Measurements from ENCODE around the gene RNF186. TPM values are rescaled to one million over a fixed set of nuclear protein-coding genes. Genes with fewer than 3 reads are reported as not detected.
A peak's percentile ranks its signal among the peaks of the same experiment; 100 is the strongest.
"Not testable (repeated sequence)": the region's sequence is repeated elsewhere in the genome, so short reads cannot be mapped to it uniquely, and the experiment has no call there.

The RNF186 gene
- total RNA-seq, 2 experiments from 2014 or later: not detected

DNA sequence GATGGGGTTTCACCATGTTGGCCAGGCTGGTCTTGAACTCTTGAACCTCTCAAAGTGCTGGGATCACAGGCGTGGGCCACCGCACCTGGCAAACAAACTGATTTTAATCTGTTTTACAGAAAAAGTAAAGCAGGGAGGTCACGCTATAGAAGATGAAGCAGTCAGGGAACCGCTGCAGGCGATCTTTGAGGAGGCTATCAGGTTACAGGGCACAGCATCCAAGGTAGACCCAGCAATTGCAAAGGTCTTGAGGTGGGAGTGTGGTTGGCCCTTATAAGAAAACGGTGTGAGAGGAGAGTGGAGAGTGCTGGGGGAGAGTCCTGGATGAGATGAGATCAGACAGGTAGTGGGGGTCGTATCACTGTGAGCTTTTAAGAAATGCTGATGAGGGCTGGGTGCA lies 12.8 kb downstream of the RNF186 start:
- H3K27ac Mint-ChIP-seq: no peak overlapping the region
- no peak overlapping the region for H3K4me3 Mint-ChIP-seq
- CTCF ChIA-PET: interaction anchor here (1.8 kb wide), 1 partner anchor 10 kb away, joined by 8 read pairs; no protein-coding TSS in a partner anchor

DNA sequence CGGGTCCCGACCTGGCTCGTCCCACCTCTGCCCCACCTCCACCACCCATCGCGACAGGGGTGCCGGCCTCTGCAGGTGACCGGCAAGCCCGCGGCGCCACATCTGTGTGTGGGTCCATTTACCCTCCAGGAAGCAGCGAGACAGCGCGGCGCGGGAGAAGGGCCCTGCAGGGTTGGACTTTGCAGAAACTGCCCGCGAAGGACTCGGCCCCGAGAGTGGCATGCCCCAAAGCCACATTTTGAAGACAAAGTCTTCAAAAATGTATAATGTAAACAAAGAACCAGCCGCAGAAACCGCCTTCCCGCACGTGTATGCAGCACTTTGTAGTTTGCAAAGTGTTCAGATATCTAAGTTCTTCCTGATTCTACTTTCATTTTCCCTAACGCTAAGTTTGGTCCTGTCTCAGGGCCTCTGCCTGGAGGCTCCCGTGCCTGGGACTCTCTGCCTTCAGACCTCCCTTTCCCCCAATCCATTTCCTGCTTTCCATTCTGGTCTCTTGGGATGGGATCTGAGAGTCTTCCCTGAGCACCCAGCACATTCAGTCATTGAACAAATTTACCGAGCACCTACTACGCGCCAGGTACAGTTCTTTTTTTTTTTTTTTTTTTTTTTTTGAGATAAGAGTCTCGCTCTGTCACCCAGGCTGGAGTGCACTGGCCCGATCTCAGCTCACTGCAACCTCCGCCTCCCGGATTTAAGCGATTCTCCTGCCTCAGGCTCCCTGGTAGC lies 14.8 kb downstream of the RNF186 start:
- Mint-ChIP-seq H3K36me3 (ENCODE audit: low read depth) (peaks cover 3% of the 10 kb centered on the region), H3K4me3 (peak overlapping the region; percentile 78), H3K27me3 (ENCODE audit: low read depth) (no peaks in the 10 kb centered on the region), H3K9me3 (no peaks in the 10 kb centered on the region), H3K4me1 (ENCODE audit: low read depth) (peaks cover 16% of the 10 kb centered on the region), H3K27ac (peak overlapping the region; percentile 90)
- CTCF ChIA-PET: interaction anchor here (1.8 kb wide), 1 partner anchor 12 kb away, joined by 8 read pairs; no protein-coding TSS in a partner anchor
- intact Hi-C loops (cut with micrococcal nuclease): loop anchor here (2.0 kb wide), 2 partner anchors 83 to 89 kb away; partner anchors contain the start of gene OTUD3
- peak; percentile 67 for DNase-seq

More for the DNA sequence above, 12.8 kb downstream of the RNF186 start:
- no peaks in the 10 kb centered on the region for H3K9me3 Mint-ChIP-seq
- intact Hi-C loops (cut with micrococcal nuclease): no loop called here
- H3K36me3 Mint-ChIP-seq (ENCODE audit: low read depth): no peaks in the 10 kb centered on the region
- peaks cover 16% of the 10 kb centered on the region for H3K4me1 Mint-ChIP-seq (ENCODE audit: low read depth)
- no peak for DNase-seq
- H3K27me3 Mint-ChIP-seq (ENCODE audit: low read depth): no peaks in the 10 kb centered on the region

GRCh38 chr1:19799230-19800075 lies 15.6 kb downstream of the RNF186 start, which contains the start of gene TMCO4:
TMCO4 (minus strand) TSS chr1:19799916; CDS start chr1:19780758, 19,158 bp downstream.
- Mint-ChIP-seq H3K4me1 (ENCODE audit: low read depth) (peaks cover 16% of the 10 kb centered on the region), H3K27ac (peak within 1 kb of the TSS; percentile 90), H3K9me3 (no peaks in the 10 kb centered on the region), H3K27me3 (ENCODE audit: low read depth) (no peaks in the 10 kb centered on the region), H3K4me3 (peak within 1 kb of the TSS; percentile 78), H3K36me3 (ENCODE audit: low read depth) (peaks cover 7% of the 10 kb centered on the region)
- DNase-seq: peak; percentile 63
- intact Hi-C loops (cut with micrococcal nuclease): loop anchor here (2.0 to 5.0 kb wide), 3 partner anchors 83 to 388 kb away; partner anchors contain the start of genes OTUD3, PLA2G2C and UBXN10
- CTCF ChIA-PET: interaction anchor here (0.6 to 1.3 kb wide), 3 partner anchors 83 to 1199 kb away, joined by 3 read pairs; partner anchors contain the start of gene OTUD3

DNA sequence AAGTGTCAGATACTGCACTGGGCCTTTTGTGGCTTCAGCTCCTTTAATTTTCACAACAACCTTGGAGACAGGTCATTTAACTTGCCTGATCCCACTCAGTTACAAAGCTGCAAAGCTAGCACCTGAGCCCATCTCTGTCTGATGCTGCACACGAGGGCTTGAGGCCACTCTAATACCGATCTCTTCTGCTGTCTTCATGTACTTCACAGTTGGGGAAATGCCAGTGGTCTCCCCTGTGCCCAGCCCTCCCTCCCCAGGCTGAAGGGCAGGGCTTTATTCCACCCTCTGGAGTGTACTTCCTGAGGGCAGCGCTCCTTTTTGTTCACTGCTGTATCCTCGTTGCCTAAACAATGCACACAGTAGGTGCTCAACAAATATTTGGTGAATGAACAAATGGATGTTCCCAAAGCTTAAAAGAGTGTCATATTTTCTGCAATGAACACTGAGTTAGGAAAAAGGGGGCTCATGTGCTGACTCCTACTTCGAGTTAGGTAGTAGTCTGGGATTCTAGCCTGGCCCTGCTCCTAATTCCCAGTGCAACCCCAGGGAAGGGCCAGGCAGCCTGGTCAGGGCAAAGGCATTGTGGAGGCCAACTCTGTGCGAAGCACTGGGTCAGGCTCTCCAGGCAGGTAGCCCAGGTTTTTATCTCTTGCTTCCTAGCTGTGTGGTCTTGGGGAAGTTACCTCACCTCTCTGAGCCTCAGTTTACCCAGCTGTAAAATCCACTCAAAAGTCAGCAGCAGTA lies 16.4 kb downstream of the RNF186 start:
- Mint-ChIP-seq H3K4me1 (ENCODE audit: low read depth) (peaks cover 16% of the 10 kb centered on the region), H3K4me3 (peak overlapping the region; percentile 75), H3K27me3 (ENCODE audit: low read depth) (no peaks in the 10 kb centered on the region), H3K9me3 (no peaks in the 10 kb centered on the region), H3K27ac (peak overlapping the region; percentile 87), H3K36me3 (ENCODE audit: low read depth) (peaks cover 7% of the 10 kb centered on the region)
- intact Hi-C loops (cut with micrococcal nuclease): loop anchor here (5.0 kb wide), 1 partner anchor 389 kb away; the partner anchor contains the start of genes PLA2G2C and UBXN10
- CTCF ChIA-PET: interaction anchor here (0.6 to 1.3 kb wide), 4 partner anchors 84 to 1200 kb away, joined by 3 read pairs; partner anchors contain the start of gene OTUD3
- DNase-seq: no peak

GRCh38 chr1:19797827-19798226 lies 17.3 kb downstream of the RNF186 start:
- CTCF ChIA-PET: interaction anchor here (0.5 to 1.0 kb wide), 2 partner anchors 55 to 143 kb away, joined by 3 to 4 read pairs; no protein-coding TSS in a partner anchor
- Mint-ChIP-seq H3K4me3 (no peak overlapping the region), H3K36me3 (ENCODE audit: low read depth) (peaks cover 12% of the 10 kb centered on the region), H3K27ac (peak overlapping the region; percentile 22), H3K4me1 (ENCODE audit: low read depth) (peaks cover 16% of the 10 kb centered on the region), H3K9me3 (no peaks in the 10 kb centered on the region), H3K27me3 (ENCODE audit: low read depth) (no peaks in the 10 kb centered on the region)
- no peak for DNase-seq
- intact Hi-C loops (cut with micrococcal nuclease): loop anchor here (5.0 kb wide), 1 partner anchor 389 kb away; the partner anchor contains the start of genes PLA2G2C and UBXN10

DNA sequence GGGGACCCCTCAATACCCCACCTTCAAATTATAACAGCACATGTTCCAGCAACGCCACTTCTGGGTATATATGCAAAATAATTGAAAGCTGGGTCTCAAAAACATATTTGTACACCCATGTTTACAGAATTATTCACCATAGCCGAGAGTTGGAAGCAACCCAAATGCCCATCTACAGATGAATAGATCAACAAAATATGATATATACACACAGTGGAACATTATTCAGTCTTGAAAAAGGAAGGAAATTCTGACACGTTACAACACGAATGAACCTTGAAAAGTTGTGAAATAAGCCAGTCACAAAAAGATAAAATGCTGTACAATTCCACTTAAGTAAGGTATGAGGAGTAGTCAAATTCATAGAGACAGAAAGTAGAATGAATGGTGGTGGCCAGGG lies 20.5 kb downstream of the RNF186 start:
- H3K36me3 Mint-ChIP-seq (ENCODE audit: low read depth): peaks cover 26% of the 10 kb centered on the region

GRCh38 chr1:19793360-19794046 lies 21.6 kb downstream of the RNF186 start:
- no peak for DNase-seq
- Mint-ChIP-seq H3K27me3 (ENCODE audit: low read depth) (no peaks in the 10 kb centered on the region), H3K4me1 (ENCODE audit: low read depth) (peaks cover 10% of the 10 kb centered on the region), H3K4me3 (no peak overlapping the region), H3K27ac (no peak overlapping the region), H3K36me3 (ENCODE audit: low read depth) (peaks cover 26% of the 10 kb centered on the region), H3K9me3 (no peaks in the 10 kb centered on the region)
- CTCF ChIA-PET: no interaction called here
- intact Hi-C loops (cut with micrococcal nuclease): no loop called here

More for the DNA sequence above, 20.5 kb downstream of the RNF186 start:
- CTCF ChIA-PET: no interaction called here
- Mint-ChIP-seq H3K4me1 (ENCODE audit: low read depth) (peaks cover 17% of the 10 kb centered on the region), H3K4me3 (no peak overlapping the region), H3K27ac (no peak overlapping the region), H3K27me3 (ENCODE audit: low read depth) (no peaks in the 10 kb centered on the region), H3K9me3 (no peaks in the 10 kb centered on the region)
- intact Hi-C loops (cut with micrococcal nuclease): no loop called here
- DNase-seq: no peak

DNA sequence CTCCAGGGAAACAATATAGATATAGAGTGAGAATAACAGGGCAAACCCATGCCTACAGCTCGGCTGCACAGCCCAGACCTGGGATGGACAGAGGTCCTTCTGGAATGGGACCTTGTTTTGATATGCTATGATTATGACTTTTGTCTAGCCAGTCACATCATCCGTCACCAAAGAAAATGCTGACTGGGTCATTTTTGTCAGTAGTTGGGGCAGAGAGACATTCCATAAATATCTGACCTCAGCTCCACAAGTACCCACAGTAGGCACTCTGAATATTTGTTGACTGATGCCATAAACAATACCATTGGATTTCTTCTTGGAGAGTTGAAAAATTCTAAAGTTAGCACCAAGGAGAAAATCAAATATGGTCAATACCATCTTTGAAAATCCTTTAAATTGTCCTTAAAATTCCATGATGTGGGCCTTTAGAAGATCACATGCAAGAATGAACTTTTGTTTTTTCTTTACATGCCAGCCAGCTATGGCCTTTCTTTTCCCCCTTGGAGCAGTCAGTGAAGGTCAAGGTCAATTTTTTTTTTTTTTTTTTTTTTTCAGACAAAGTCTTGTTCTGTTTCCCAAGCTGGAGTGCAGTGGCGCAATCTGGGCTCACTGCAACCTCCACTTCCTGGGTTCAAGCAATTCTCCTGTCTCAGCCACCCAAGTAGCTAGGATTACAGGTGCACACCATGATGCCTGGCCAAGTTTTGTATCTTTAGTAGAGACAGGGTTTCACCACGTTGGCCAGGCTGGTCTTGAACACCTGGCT lies 22.7 kb downstream of the RNF186 start:
- CTCF ChIA-PET: no interaction called here
- H3K4me1 Mint-ChIP-seq (ENCODE audit: low read depth): peaks cover 10% of the 10 kb centered on the region
- no peak overlapping the region for H3K4me3 Mint-ChIP-seq
- no peaks in the 10 kb centered on the region for H3K9me3 Mint-ChIP-seq
- H3K27ac Mint-ChIP-seq: no peak overlapping the region
- intact Hi-C loops (cut with micrococcal nuclease): no loop called here
- peaks cover 28% of the 10 kb centered on the region for H3K36me3 Mint-ChIP-seq (ENCODE audit: low read depth)
- H3K27me3 Mint-ChIP-seq (ENCODE audit: low read depth): no peaks in the 10 kb centered on the region
- DNase-seq: no peak

GRCh38 chr1:19790061-19790975 lies 24.8 kb downstream of the RNF186 start:
- H3K4me3 Mint-ChIP-seq; intact Hi-C loops (cut with micrococcal nuclease); H3K9me3 Mint-ChIP-seq; DNase-seq; H3K27ac Mint-ChIP-seq; H3K27me3 Mint-ChIP-seq (ENCODE audit: low read depth): not testable (repeated sequence)
- CTCF ChIA-PET: interaction anchor here (1.4 kb wide), 1 partner anchor 29 kb away, joined by 3 read pairs; no protein-coding TSS in a partner anchor
- peaks cover 10% of the 10 kb centered on the region for H3K4me1 Mint-ChIP-seq (ENCODE audit: low read depth)
- H3K36me3 Mint-ChIP-seq (ENCODE audit: low read depth): peaks cover 29% of the 10 kb centered on the region

- no peak overlapping the region for H3K4me3 Mint-ChIP-seq
- DNase-seq: no peak
- H3K27me3 Mint-ChIP-seq (ENCODE audit: low read depth): no peaks in the 10 kb centered on the region
- CTCF ChIA-PET: no interaction called here
- no peaks in the 10 kb centered on the region for H3K9me3 Mint-ChIP-seq
- intact Hi-C loops (cut with micrococcal nuclease): no loop called here
- peaks cover 20% of the 10 kb centered on the region for H3K36me3 Mint-ChIP-seq (ENCODE audit: low read depth)
- peaks cover 10% of the 10 kb centered on the region for H3K4me1 Mint-ChIP-seq (ENCODE audit: low read depth)
- H3K27ac Mint-ChIP-seq: no peak overlapping the region
Observed at GRCh38 chr1:19786988-19787423, 28.1 kb downstream of the RNF186 start.
